HepG2 (cell line): Measurements from ENCODE around the gene SPAG9. TPM values are rescaled to one million over a fixed set of nuclear protein-coding genes. Genes with fewer than 3 reads are reported as not detected.

Experiments used
- ARID4A ChIP-seq: sonication (generic); formaldehyde crosslinking; IDR thresholded peaks from 2 replicates; pipeline ENCODE4 v1.5.0; 2020; ENCODE audit warnings: mild to moderate bottlenecking, missing genetic modification reagents, borderline replicate concordance
- CBFB ChIP-seq: sonication (generic); formaldehyde crosslinking; IDR thresholded peaks from 2 replicates; pipeline ENCODE4 v1.4.0; 2020; ENCODE audit warnings: missing genetic modification reagents
- FOXA3 ChIP-seq: IDR thresholded peaks from 2 replicates; pipeline ENCODE4 v1.6.1; 2016; ENCODE audit warnings: missing genetic modification reagents, missing compliant biosample characterization
- FOXK2 ChIP-seq: fragments of 450-650 bp; IDR thresholded peaks from 2 replicates; pipeline ENCODE4 v1.6.1; 2016
- FOXO1 ChIP-seq: sonication (generic); formaldehyde crosslinking; IDR thresholded peaks from 2 replicates; pipeline ENCODE4 v1.4.0; 2020; ENCODE audit warnings: missing genetic modification reagents
- KDM2A ChIP-seq: sonication (generic); formaldehyde crosslinking; IDR thresholded peaks from 2 replicates; pipeline ENCODE4 v1.4.0; 2020; ENCODE audit warnings: low read depth, missing genetic modification reagents, borderline replicate concordance
- MEIS2 ChIP-seq: sonication (generic); formaldehyde crosslinking; IDR thresholded peaks from 2 replicates; pipeline ENCODE4 v1.9.0; 2021; ENCODE audit warnings: mild to moderate bottlenecking, missing genetic modification reagents
- NFRKB ChIP-seq: fragments of 450-650 bp; IDR thresholded peaks from 2 replicates; pipeline ENCODE4 v1.6.1; 2017
- SIN3A ChIP-seq: IDR thresholded peaks from 2 replicates; pipeline ENCODE4 v1.6.1; 2011; ENCODE audit warnings: low read depth, mild to moderate bottlenecking, control low read depth, low read length, borderline replicate concordance
- SKI ChIP-seq: fragments of 450-650 bp; IDR thresholded peaks from one replicate; pipeline ENCODE4 v1.6.1; 2018; ENCODE audit warnings: mild to moderate bottlenecking; ENCODE audit not compliant: partially characterized antibody
- TRIM24 ChIP-seq: sonication (generic); formaldehyde crosslinking; IDR thresholded peaks from 2 replicates; pipeline ENCODE4 v1.8.0; 2022; ENCODE audit warnings: mild to moderate bottlenecking, missing genetic modification reagents
- ZNF260 ChIP-seq: sonication (generic); formaldehyde crosslinking; IDR thresholded peaks from 2 replicates; pipeline ENCODE4 v1.4.0; 2020; ENCODE audit warnings: missing genetic modification reagents, low read depth, mild to moderate bottlenecking, borderline replicate concordance
- ZNF674 ChIP-seq: sonication (generic); formaldehyde crosslinking; IDR thresholded peaks from 2 replicates; pipeline ENCODE4 v1.5.0; 2020; ENCODE audit warnings: low read depth, mild to moderate bottlenecking, missing genetic modification reagents
- ZNF710 ChIP-seq: sonication (generic); formaldehyde crosslinking; IDR thresholded peaks from 2 replicates; pipeline ENCODE4 v1.5.0; 2020; ENCODE audit warnings: mild to moderate bottlenecking, missing genetic modification reagents, borderline replicate concordance
- ZNF740 ChIP-seq: sonication (generic); formaldehyde crosslinking; IDR thresholded peaks from 2 replicates; pipeline ENCODE4 v1.4.0; 2020; ENCODE audit warnings: missing genetic modification reagents
- polyA plus RNA-seq, 8 experiments: library from polyadenylated mRNA; depleted of rRNA in 3 of 8; stranded (reverse) in 7 of 8; unstranded in 1 of 8; fragments of >200 nt; fragmentation: Illumina TruSeq in 4 of 8; extraction: Trizol in 4 of 8; gene quantifications; 2 replicates each; pipeline versions ENCODE4 v1.2.1 to v1.2.3, GENCODE V29; 2011 to 2016; ENCODE audit warnings: low read depth in 4 of 8, missing spikeins in 1 of 8, mixed read lengths in 1 of 8; ENCODE audit not compliant: insufficient read depth in 1 of 8
- total RNA-seq, 5 experiments: library from RNA; depleted of rRNA; stranded (reverse); fragments of >200 nt; fragmentation: Illumina TruSeq; extraction: Trizol; gene quantifications; 2 replicates each; pipeline ENCODE4 v1.2.3, GENCODE V29; 2016; ENCODE audit warnings: low read depth in 1 of 5
- TF ChIP-seq, protein P1 (sequence below): sonication (generic); formaldehyde crosslinking; conservative IDR thresholded peaks from 2 replicates; pipeline ENCODE4 v1.8.0; 2022; ENCODE audit warnings: low read depth, missing genetic modification reagents
- TF ChIP-seq, protein P2 (sequence below): IDR thresholded peaks from 2 replicates; pipeline ENCODE4 v1.6.1; 2016; ENCODE audit warnings: missing compliant biosample characterization, missing genetic modification reagents, borderline replicate concordance
- TF ChIP-seq, protein P3 (sequence below): sonication (generic); formaldehyde crosslinking; IDR thresholded peaks from 2 replicates; pipeline ENCODE4 v1.5.0; 2020; ENCODE audit warnings: missing genetic modification reagents

SPAG9 gene
- total and polyA plus RNA-seq, 2 of the 13 experiments (the other 11 are each of a cell fraction or from before 2014, with no cell fraction given): 43.2 to 78.6 TPM

- 0 out of 2 replicates have a peak, but pooled peaks have one; percentile 22 for TF ChIP-seq TRIM24 (CRISPR knock-in tag)
- TF ChIP-seq SKI: peak; percentile 55
- TF ChIP-seq FOXK2: no peak
- 0 out of 2 replicates have a peak, but pooled peaks have one; percentile 63 for TF ChIP-seq ZNF674 (CRISPR knock-in tag)
- peak; percentile 88; the same call in 1 of the 2 replicates for TF ChIP-seq CBFB (CRISPR knock-in tag)
- TF ChIP-seq KDM2A (CRISPR knock-in tag): peak; percentile 93
- TF ChIP-seq NFRKB: no peak
- TF ChIP-seq FOXA3 (CRISPR knock-in tag): peak; percentile 75
- TF ChIP-seq ZNF740: peak; percentile 80; the same call in 1 of the 2 replicates
- TF ChIP-seq, protein P1, sequence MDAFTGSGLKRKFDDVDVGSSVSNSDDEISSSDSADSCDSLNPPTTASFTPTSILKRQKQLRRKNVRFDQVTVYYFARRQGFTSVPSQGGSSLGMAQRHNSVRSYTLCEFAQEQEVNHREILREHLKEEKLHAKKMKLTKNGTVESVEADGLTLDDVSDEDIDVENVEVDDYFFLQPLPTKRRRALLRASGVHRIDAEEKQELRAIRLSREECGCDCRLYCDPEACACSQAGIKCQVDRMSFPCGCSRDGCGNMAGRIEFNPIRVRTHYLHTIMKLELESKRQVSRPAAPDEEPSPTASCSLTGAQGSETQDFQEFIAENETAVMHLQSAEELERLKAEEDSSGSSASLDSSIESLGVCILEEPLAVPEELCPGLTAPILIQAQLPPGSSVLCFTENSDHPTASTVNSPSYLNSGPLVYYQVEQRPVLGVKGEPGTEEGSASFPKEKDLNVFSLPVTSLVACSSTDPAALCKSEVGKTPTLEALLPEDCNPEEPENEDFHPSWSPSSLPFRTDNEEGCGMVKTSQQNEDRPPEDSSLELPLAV (CRISPR knock-in tag): no peak
- no peak for TF ChIP-seq SIN3A
- TF ChIP-seq ARID4A (CRISPR knock-in tag): peak; percentile 60; the same call in 1 of the 2 replicates
- peak; percentile 71 for TF ChIP-seq FOXO1 (CRISPR knock-in tag)
- no peak for TF ChIP-seq ZNF260 (CRISPR knock-in tag)
- TF ChIP-seq, protein P2, sequence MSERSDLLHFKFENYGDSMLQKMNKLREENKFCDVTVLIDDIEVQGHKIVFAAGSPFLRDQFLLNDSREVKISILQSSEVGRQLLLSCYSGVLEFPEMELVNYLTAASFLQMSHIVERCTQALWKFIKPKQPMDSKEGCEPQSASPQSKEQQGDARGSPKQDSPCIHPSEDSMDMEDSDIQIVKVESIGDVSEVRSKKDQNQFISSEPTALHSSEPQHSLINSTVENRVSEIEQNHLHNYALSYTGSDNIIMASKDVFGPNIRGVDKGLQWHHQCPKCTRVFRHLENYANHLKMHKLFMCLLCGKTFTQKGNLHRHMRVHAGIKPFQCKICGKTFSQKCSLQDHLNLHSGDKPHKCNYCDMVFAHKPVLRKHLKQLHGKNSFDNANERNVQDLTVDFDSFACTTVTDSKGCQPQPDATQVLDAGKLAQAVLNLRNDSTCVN (CRISPR knock-in tag): 0 out of 2 replicates have a peak, but pooled peaks have one; percentile 34
- TF ChIP-seq, protein P3, sequence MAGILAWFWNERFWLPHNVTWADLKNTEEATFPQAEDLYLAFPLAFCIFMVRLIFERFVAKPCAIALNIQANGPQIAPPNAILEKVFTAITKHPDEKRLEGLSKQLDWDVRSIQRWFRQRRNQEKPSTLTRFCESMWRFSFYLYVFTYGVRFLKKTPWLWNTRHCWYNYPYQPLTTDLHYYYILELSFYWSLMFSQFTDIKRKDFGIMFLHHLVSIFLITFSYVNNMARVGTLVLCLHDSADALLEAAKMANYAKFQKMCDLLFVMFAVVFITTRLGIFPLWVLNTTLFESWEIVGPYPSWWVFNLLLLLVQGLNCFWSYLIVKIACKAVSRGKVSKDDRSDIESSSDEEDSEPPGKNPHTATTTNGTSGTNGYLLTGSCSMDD (CRISPR knock-in tag): no peak
- no peak; the same call in 1 of the 2 replicates for TF ChIP-seq ZNF710 (CRISPR knock-in tag)
- no peak for TF ChIP-seq MEIS2
These were observed 170.4 kb downstream of the SPAG9 start (continued) for GRCh38 chr17:50949989-50950877.
